ENCODE data around the gene GALNT18.

- TF ChIP-seq, protein P1, sequence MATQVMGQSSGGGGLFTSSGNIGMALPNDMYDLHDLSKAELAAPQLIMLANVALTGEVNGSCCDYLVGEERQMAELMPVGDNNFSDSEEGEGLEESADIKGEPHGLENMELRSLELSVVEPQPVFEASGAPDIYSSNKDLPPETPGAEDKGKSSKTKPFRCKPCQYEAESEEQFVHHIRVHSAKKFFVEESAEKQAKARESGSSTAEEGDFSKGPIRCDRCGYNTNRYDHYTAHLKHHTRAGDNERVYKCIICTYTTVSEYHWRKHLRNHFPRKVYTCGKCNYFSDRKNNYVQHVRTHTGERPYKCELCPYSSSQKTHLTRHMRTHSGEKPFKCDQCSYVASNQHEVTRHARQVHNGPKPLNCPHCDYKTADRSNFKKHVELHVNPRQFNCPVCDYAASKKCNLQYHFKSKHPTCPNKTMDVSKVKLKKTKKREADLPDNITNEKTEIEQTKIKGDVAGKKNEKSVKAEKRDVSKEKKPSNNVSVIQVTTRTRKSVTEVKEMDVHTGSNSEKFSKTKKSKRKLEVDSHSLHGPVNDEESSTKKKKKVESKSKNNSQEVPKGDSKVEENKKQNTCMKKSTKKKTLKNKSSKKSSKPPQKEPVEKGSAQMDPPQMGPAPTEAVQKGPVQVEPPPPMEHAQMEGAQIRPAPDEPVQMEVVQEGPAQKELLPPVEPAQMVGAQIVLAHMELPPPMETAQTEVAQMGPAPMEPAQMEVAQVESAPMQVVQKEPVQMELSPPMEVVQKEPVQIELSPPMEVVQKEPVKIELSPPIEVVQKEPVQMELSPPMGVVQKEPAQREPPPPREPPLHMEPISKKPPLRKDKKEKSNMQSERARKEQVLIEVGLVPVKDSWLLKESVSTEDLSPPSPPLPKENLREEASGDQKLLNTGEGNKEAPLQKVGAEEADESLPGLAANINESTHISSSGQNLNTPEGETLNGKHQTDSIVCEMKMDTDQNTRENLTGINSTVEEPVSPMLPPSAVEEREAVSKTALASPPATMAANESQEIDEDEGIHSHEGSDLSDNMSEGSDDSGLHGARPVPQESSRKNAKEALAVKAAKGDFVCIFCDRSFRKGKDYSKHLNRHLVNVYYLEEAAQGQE (IDR thresholded peaks at IDR 0.05): no peak
- no peak for TF ChIP-seq SP1 (IDR thresholded peaks at IDR 0.05)
- no peak for TF ChIP-seq FOXA1 (IDR thresholded peaks at IDR 0.05)
- TF ChIP-seq RAD21 (IDR thresholded peaks at IDR 0.05): no peak
- no peak for TF ChIP-seq CTCF (IDR thresholded peaks at IDR 0.05; ENCODE audit: low read depth, low read length, missing input control)
- no peak for TF ChIP-seq RXRA (IDR thresholded peaks at IDR 0.05)
These were observed 158.4 kb downstream of the GALNT18 start for GRCh38 chr11:11463405-11463804.

All from liver (tissue), 3 donors.